ENCODE measurements around the gene DET1.

DNA sequence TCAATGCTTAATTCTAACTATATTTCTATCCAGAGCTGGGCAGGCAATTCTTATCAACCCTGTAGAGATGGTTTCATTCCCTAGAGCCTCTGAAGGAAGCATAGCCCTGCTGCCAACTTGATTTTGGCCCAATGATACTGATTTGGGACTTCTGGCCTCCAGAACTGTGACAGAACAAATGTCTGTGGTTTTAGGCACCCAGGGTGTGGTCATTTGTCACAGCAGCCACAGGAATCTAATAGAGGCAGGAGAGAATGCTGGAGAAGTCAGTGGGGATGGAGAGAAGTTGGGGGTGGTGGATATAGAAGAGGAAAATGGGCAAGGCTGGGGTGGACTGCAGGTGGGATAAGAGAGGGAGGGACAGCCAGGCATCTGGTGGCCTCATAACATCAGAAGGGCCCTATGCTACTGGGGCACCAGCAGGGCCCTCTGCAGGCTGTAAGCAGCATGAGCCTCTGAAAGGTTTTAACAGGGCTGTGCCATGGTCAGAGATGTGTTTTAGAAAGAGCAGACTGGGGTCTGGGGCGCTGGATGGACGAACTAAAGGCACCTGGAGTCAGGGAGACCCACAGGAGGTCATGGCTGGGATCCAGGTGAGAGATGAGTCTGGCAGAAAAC lies 59.2 kb downstream of the DET1 start:
- TF ChIP-seq, protein P1, sequence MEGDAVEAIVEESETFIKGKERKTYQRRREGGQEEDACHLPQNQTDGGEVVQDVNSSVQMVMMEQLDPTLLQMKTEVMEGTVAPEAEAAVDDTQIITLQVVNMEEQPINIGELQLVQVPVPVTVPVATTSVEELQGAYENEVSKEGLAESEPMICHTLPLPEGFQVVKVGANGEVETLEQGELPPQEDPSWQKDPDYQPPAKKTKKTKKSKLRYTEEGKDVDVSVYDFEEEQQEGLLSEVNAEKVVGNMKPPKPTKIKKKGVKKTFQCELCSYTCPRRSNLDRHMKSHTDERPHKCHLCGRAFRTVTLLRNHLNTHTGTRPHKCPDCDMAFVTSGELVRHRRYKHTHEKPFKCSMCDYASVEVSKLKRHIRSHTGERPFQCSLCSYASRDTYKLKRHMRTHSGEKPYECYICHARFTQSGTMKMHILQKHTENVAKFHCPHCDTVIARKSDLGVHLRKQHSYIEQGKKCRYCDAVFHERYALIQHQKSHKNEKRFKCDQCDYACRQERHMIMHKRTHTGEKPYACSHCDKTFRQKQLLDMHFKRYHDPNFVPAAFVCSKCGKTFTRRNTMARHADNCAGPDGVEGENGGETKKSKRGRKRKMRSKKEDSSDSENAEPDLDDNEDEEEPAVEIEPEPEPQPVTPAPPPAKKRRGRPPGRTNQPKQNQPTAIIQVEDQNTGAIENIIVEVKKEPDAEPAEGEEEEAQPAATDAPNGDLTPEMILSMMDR (IDR thresholded peaks at IDR 0.05) = no peak
- no peak for TF ChIP-seq POLR2A (IDR thresholded peaks at IDR 0.05; ENCODE audit: low read depth)
- no peak for TF ChIP-seq POLR2AphosphoS5 (IDR thresholded peaks at IDR 0.05)
- no peak for TF ChIP-seq EP300 (IDR thresholded peaks at IDR 0.05)
